OCI-LY7 (cell line): ENCODE results near the gene DPYSL4. TPM values are rescaled to one million over a fixed set of nuclear protein-coding genes. Genes with fewer than 3 reads are reported as not detected.

Source experiments
- BruUV-seq: library from RNA; stranded (reverse); fragments of 400-500 nt; replicated peaks from 2 replicates; lab custom pipeline; 2021; lab: Mats Ljungman, UMichigan
- CTCF ChIA-PET: fragments of 300-600 bp; sonication (Branson Sonifier 250); formaldehyde crosslinking; loops from one replicate; lab custom pipeline; 2022; ENCODE audit warnings: antibody characterized with exemption; ENCODE audit not compliant: unreplicated experiment; lab: Charles Lee
- POLR2A ChIA-PET: fragments of 300-600 bp; sonication (Branson Sonifier 250); formaldehyde crosslinking; loops from one replicate; lab custom pipeline; 2022; ENCODE audit warnings: antibody characterized with exemption; lab: Charles Lee
- DNase-seq: peaks from one replicate; pipeline ENCODE4 v3.0.0-alpha.2; 2015; ENCODE audit warnings: low spot score
- H2AFZ ChIP-seq: fragments of 200-600 bp; sonication (generic), shearing (Covaris generic); 2 replicates; pipeline ENCODE4 v1.6.1; 2014; ENCODE audit warnings: mild to moderate bottlenecking, antibody characterized with exemption, low read length, moderate library complexity
- H3K27ac ChIP-seq: fragments of 200-600 bp; sonication (generic); 2 replicates; pipeline ENCODE4 v1.5.1; 2014; ENCODE audit warnings: mixed run types, low read depth, mild to moderate bottlenecking, moderate library complexity, low read length, inconsistent platforms; ENCODE audit not compliant: poor library complexity, severe bottlenecking
- H3K36me3 ChIP-seq: fragments of 200-600 bp; sonication (generic); 2 replicates; pipeline ENCODE4 v1.6.1; 2014; ENCODE audit warnings: mild to moderate bottlenecking, antibody characterized with exemption, low read length, moderate library complexity, mixed read lengths; ENCODE audit not compliant: insufficient read depth
- H3K4me1 ChIP-seq: fragments of 200-600 bp; sonication (generic); 2 replicates; pipeline ENCODE4 v1.5.1; 2014; ENCODE audit warnings: mild to moderate bottlenecking, low read length; ENCODE audit not compliant: insufficient read depth, poor library complexity, severe bottlenecking
- H3K4me2 ChIP-seq: fragments of 200-600 bp; sonication (generic); 2 replicates; pipeline ENCODE4 v1.6.1; 2014; ENCODE audit warnings: mild to moderate bottlenecking, low read length
- H3K4me3 ChIP-seq: fragments of 200-600 bp; sonication (generic); 2 replicates; pipeline ENCODE4 v1.5.1; 2014; ENCODE audit warnings: mild to moderate bottlenecking, low read depth, low read length; ENCODE audit not compliant: poor library complexity, severe bottlenecking
- H3K79me2 ChIP-seq: fragments of 200-600 bp; sonication (generic); 2 replicates; pipeline ENCODE4 v1.6.1; 2016; ENCODE audit warnings: low read depth, mild to moderate bottlenecking, low read length, moderate library complexity, mixed read lengths; ENCODE audit not compliant: insufficient read depth
- H3K9me2 ChIP-seq: fragments of 200-600 bp; sonication (generic); 2 replicates; pipeline ENCODE4 v1.6.1; 2016; ENCODE audit warnings: mild to moderate bottlenecking, low read length, mixed read lengths; ENCODE audit not compliant: insufficient read depth
- H3K9me3 ChIP-seq: fragments of 200-600 bp; sonication (generic); 2 replicates; pipeline ENCODE4 v1.6.1; 2014; ENCODE audit warnings: mild to moderate bottlenecking, mixed run types, low read length, mixed read lengths
- H4K20me1 ChIP-seq: fragments of 200-600 bp; sonication (generic); 2 replicates; pipeline ENCODE4 v1.6.1; 2014; ENCODE audit warnings: mild to moderate bottlenecking, antibody characterized with exemption, low read length, moderate library complexity, mixed read lengths; ENCODE audit not compliant: insufficient read depth
- CTCF ChIP-seq: fragments of 200-600 bp; sonication (generic); conservative IDR thresholded peaks from 2 replicates; pipeline ENCODE4 v1.5.1; 2014; ENCODE audit warnings: mild to moderate bottlenecking, antibody characterized with exemption, low read length, moderate library complexity, mixed read lengths
- EZH2phosphoT487 ChIP-seq: fragments of 200-600 bp; sonication (generic); IDR thresholded peaks from 2 replicates; pipeline ENCODE4 v1.6.1; 2018; ENCODE audit warnings: low read depth, borderline replicate concordance, mild to moderate bottlenecking, mixed run types, antibody characterized with exemption, low read length, moderate library complexity, mixed read lengths
- intact Hi-C: fragments of 100-400 bp; cut with micrococcal nuclease; formaldehyde crosslinking; loops from one replicate; pipeline ENCODE4 v1.10.0; 2022; ENCODE audit not compliant: unreplicated experiment
- total RNA-seq, 2 experiments: library from RNA; depleted of rRNA in 1 of 2; stranded (reverse); fragments of >200 nt in 1 of 2; shearing (Covaris generic) in 1 of 2; gene quantifications; 2 replicates each; pipeline ENCODE4 v1.2.3, GENCODE V29; 2014 to 2022

DPYSL4 gene
- total RNA-seq, 2 experiments from 2014 or later = not detected

- ChIA-PET POLR2A (no interaction called here), CTCF (no interaction called here)
- no peaks in the 10 kb centered on the region for H3K9me2 ChIP-seq
- H3K9me3 ChIP-seq = 0 out of 2 replicates have a peak, but pooled peaks cover 4% of the 10 kb centered on the region
- TF ChIP-seq CTCF = no peak
- H3K27ac ChIP-seq = no peak overlapping the region
- H3K4me2 ChIP-seq = no peak overlapping the region
- H4K20me1 ChIP-seq = no peaks in the 10 kb centered on the region
- H3K4me3 ChIP-seq = no peak overlapping the region
- no peaks in the 10 kb centered on the region for H3K36me3 ChIP-seq
- BruUV-seq = no TSS peak
- no peaks in the 10 kb centered on the region for H3K79me2 ChIP-seq
- DNase-seq = no peak
- no peak overlapping the region for H2AFZ ChIP-seq
- no peaks in the 10 kb centered on the region for H3K4me1 ChIP-seq
- intact Hi-C loops = no loop called here
Observed at GRCh38 chr10:132178672-132179545, 7.8 kb upstream of the DPYSL4 start.

GRCh38 chr10:132179551-132180392 lies 7.0 kb upstream of the DPYSL4 start:
- intact Hi-C loops = no loop called here
- no peak overlapping the region for H3K4me2 ChIP-seq
- TF ChIP-seq EZH2phosphoT487 (no peak), CTCF (no peak)
- no TSS peak for BruUV-seq
- H3K79me2 ChIP-seq = no peaks in the 10 kb centered on the region
- H3K4me1 ChIP-seq = no peaks in the 10 kb centered on the region
- H3K27ac ChIP-seq = no peak overlapping the region
- no peak overlapping the region for H3K4me3 ChIP-seq
- POLR2A ChIA-PET = no interaction called here
- H3K9me3 ChIP-seq = no peaks in the 10 kb centered on the region
- H4K20me1 ChIP-seq = no peaks in the 10 kb centered on the region
- no peaks in the 10 kb centered on the region for H3K36me3 ChIP-seq
- no peak overlapping the region for H2AFZ ChIP-seq
- CTCF ChIA-PET = no interaction called here
- H3K9me2 ChIP-seq = no peaks in the 10 kb centered on the region
- no peak for DNase-seq
